ENCODE results near the gene PLCB2.

The PLCB2 gene

GRCh38 chr15:40275954-40276353 is 31.8 kb downstream of the PLCB2 start:
- no peaks in the 10 kb centered on the region for H3K9me3 Mint-ChIP-seq
- peaks cover 36% of the 10 kb centered on the region for H3K27me3 Mint-ChIP-seq (ENCODE audit: low read depth)
- no peak overlapping the region for H3K4me3 Mint-ChIP-seq
- DNase-seq (ENCODE audit: low spot score), result no peak
- no peak overlapping the region for H3K27ac Mint-ChIP-seq
- H3K4me1 Mint-ChIP-seq (ENCODE audit: low read depth), result peaks cover 8% of the 10 kb centered on the region
- no peaks in the 10 kb centered on the region for H3K36me3 Mint-ChIP-seq (ENCODE audit: low read depth)

GRCh38 chr15:40275523-40275922 is 32.2 kb downstream of the PLCB2 start:
- Mint-ChIP-seq H3K9me3 (no peaks in the 10 kb centered on the region), H3K27ac (no peak overlapping the region), H3K36me3 (ENCODE audit: low read depth) (no peaks in the 10 kb centered on the region), H3K4me3 (no peak overlapping the region), H3K4me1 (ENCODE audit: low read depth) (peaks cover 8% of the 10 kb centered on the region), H3K27me3 (ENCODE audit: low read depth) (peaks cover 32% of the 10 kb centered on the region)
- no peak for DNase-seq (ENCODE audit: low spot score)

GRCh38 chr15:40274350-40275274 is 33.1 kb downstream of the PLCB2 start:
- Mint-ChIP-seq H3K27ac (no peak overlapping the region), H3K4me3 (no peak overlapping the region), H3K9me3 (no peaks in the 10 kb centered on the region), H3K27me3 (ENCODE audit: low read depth) (peaks cover 28% of the 10 kb centered on the region), H3K4me1 (ENCODE audit: low read depth) (peaks cover 8% of the 10 kb centered on the region), H3K36me3 (ENCODE audit: low read depth) (no peaks in the 10 kb centered on the region)
- peak; percentile 82 for DNase-seq (ENCODE audit: low spot score)

- Mint-ChIP-seq H3K36me3 (ENCODE audit: low read depth) (no peaks in the 10 kb centered on the region), H3K9me3 (no peaks in the 10 kb centered on the region), H3K27me3 (ENCODE audit: low read depth) (peaks cover 18% of the 10 kb centered on the region), H3K4me1 (ENCODE audit: low read depth) (peaks cover 6% of the 10 kb centered on the region), H3K4me3 (no peak overlapping the region), H3K27ac (no peak overlapping the region)
- DNase-seq (ENCODE audit: low spot score), result no peak
These were observed 34.3 kb downstream of the PLCB2 start for GRCh38 chr15:40273428-40273827.

- no peaks in the 10 kb centered on the region for H3K36me3 Mint-ChIP-seq (ENCODE audit: low read depth)
- H3K4me3 Mint-ChIP-seq, result no peak overlapping the region
- no peak for DNase-seq (ENCODE audit: low spot score)
- no peaks in the 10 kb centered on the region for H3K9me3 Mint-ChIP-seq
- no peak overlapping the region for H3K27ac Mint-ChIP-seq
- H3K27me3 Mint-ChIP-seq (ENCODE audit: low read depth), result peaks cover 10% of the 10 kb centered on the region
- H3K4me1 Mint-ChIP-seq (ENCODE audit: low read depth), result peaks cover 5% of the 10 kb centered on the region
These were observed 35.2 kb downstream of the PLCB2 start for GRCh38 chr15:40272485-40273056.

GRCh38 chr15:40271685-40272484 is 35.9 kb downstream of the PLCB2 start:
- H3K36me3 Mint-ChIP-seq (ENCODE audit: low read depth), result no peaks in the 10 kb centered on the region
- peaks cover 4% of the 10 kb centered on the region for H3K27me3 Mint-ChIP-seq (ENCODE audit: low read depth)
- H3K4me1 Mint-ChIP-seq (ENCODE audit: low read depth), result peaks cover 3% of the 10 kb centered on the region
- H3K9me3 Mint-ChIP-seq, result no peaks in the 10 kb centered on the region
- no peak overlapping the region for H3K27ac Mint-ChIP-seq
- H3K4me3 Mint-ChIP-seq, result no peak overlapping the region
- DNase-seq (ENCODE audit: low spot score), result no peak

- Mint-ChIP-seq H3K4me3 (no peak overlapping the region), H3K36me3 (ENCODE audit: low read depth) (no peaks in the 10 kb centered on the region), H3K27ac (no peak overlapping the region), H3K4me1 (ENCODE audit: low read depth) (peaks cover 2% of the 10 kb centered on the region), H3K9me3 (no peaks in the 10 kb centered on the region), H3K27me3 (ENCODE audit: low read depth) (no peaks in the 10 kb centered on the region)
- DNase-seq (ENCODE audit: low spot score), result no peak
These were observed 37.3 kb downstream of the PLCB2 start for GRCh38 chr15:40270246-40270995.

GRCh38 chr15:40269604-40270003 is 38.1 kb downstream of the PLCB2 start:
- no peaks in the 10 kb centered on the region for H3K9me3 Mint-ChIP-seq
- no peaks in the 10 kb centered on the region for H3K4me1 Mint-ChIP-seq (ENCODE audit: low read depth)
- no peaks in the 10 kb centered on the region for H3K27me3 Mint-ChIP-seq (ENCODE audit: low read depth)
- no peak for DNase-seq (ENCODE audit: low spot score)
- no peak overlapping the region for H3K4me3 Mint-ChIP-seq
- H3K27ac Mint-ChIP-seq, result no peak overlapping the region
- H3K36me3 Mint-ChIP-seq (ENCODE audit: low read depth), result no peaks in the 10 kb centered on the region

- Mint-ChIP-seq H3K4me1 (ENCODE audit: low read depth) (no peaks in the 10 kb centered on the region), H3K4me3 (no peak overlapping the region), H3K36me3 (ENCODE audit: low read depth) (no peaks in the 10 kb centered on the region), H3K9me3 (no peaks in the 10 kb centered on the region), H3K27me3 (ENCODE audit: low read depth) (peaks cover 9% of the 10 kb centered on the region), H3K27ac (no peak overlapping the region)
- DNase-seq (ENCODE audit: low spot score), result no peak
These were observed 40.1 kb downstream of the PLCB2 start for GRCh38 chr15:40267670-40268069.

GRCh38 chr15:40266828-40267304 is 40.9 kb downstream of the PLCB2 start:
- H3K36me3 Mint-ChIP-seq (ENCODE audit: low read depth), result no peaks in the 10 kb centered on the region
- H3K4me1 Mint-ChIP-seq (ENCODE audit: low read depth), result no peaks in the 10 kb centered on the region
- no peaks in the 10 kb centered on the region for H3K9me3 Mint-ChIP-seq
- peaks cover 12% of the 10 kb centered on the region for H3K27me3 Mint-ChIP-seq (ENCODE audit: low read depth)
- no peak overlapping the region for H3K27ac Mint-ChIP-seq
- no peak for DNase-seq (ENCODE audit: low spot score)
- H3K4me3 Mint-ChIP-seq, result no peak overlapping the region

- H3K9me3 Mint-ChIP-seq, result no peaks in the 10 kb centered on the region
- H3K4me3 Mint-ChIP-seq, result no peak overlapping the region
- H3K36me3 Mint-ChIP-seq (ENCODE audit: low read depth), result no peaks in the 10 kb centered on the region
- no peak for DNase-seq (ENCODE audit: low spot score)
- H3K27ac Mint-ChIP-seq, result no peak overlapping the region
- peaks cover 16% of the 10 kb centered on the region for H3K27me3 Mint-ChIP-seq (ENCODE audit: low read depth)
- H3K4me1 Mint-ChIP-seq (ENCODE audit: low read depth), result no peaks in the 10 kb centered on the region
These were observed 41.9 kb downstream of the PLCB2 start for GRCh38 chr15:40265875-40266274.

GRCh38 chr15:40265355-40265754 is 42.4 kb downstream of the PLCB2 start:
- Mint-ChIP-seq H3K4me3 (no peak overlapping the region), H3K9me3 (no peaks in the 10 kb centered on the region), H3K27ac (no peak overlapping the region), H3K27me3 (ENCODE audit: low read depth) (peaks cover 16% of the 10 kb centered on the region), H3K36me3 (ENCODE audit: low read depth) (no peaks in the 10 kb centered on the region), H3K4me1 (ENCODE audit: low read depth) (no peaks in the 10 kb centered on the region)
- no peak for DNase-seq (ENCODE audit: low spot score)

- Mint-ChIP-seq H3K27me3 (ENCODE audit: low read depth) (peaks cover 16% of the 10 kb centered on the region), H3K4me1 (ENCODE audit: low read depth) (no peaks in the 10 kb centered on the region), H3K36me3 (ENCODE audit: low read depth) (no peaks in the 10 kb centered on the region), H3K9me3 (no peaks in the 10 kb centered on the region), H3K27ac (no peak overlapping the region), H3K4me3 (no peak overlapping the region)
- DNase-seq (ENCODE audit: low spot score), result no peak
These were observed 43.2 kb downstream of the PLCB2 start for GRCh38 chr15:40264321-40265153.

Data from T-helper 2 cell treated with Interferon-gamma antibody and Interleukin-4, amounts not matched to agents 5 μg/mL and 100 μg/mL, for 36 hours (primary cell).